GM21619 (cell line): Measurements from ENCODE around the gene HNRNPH3.
A peak's percentile ranks its signal among the peaks of the same experiment; 100 is the strongest.

Source experiments
- ATAC-seq: cut with Tn5 transposase; IDR thresholded peaks from one replicate; pipeline ENCODE4 v1.9.1; 2021; ENCODE audit not compliant: unreplicated experiment

The HNRNPH3 gene

DNA sequence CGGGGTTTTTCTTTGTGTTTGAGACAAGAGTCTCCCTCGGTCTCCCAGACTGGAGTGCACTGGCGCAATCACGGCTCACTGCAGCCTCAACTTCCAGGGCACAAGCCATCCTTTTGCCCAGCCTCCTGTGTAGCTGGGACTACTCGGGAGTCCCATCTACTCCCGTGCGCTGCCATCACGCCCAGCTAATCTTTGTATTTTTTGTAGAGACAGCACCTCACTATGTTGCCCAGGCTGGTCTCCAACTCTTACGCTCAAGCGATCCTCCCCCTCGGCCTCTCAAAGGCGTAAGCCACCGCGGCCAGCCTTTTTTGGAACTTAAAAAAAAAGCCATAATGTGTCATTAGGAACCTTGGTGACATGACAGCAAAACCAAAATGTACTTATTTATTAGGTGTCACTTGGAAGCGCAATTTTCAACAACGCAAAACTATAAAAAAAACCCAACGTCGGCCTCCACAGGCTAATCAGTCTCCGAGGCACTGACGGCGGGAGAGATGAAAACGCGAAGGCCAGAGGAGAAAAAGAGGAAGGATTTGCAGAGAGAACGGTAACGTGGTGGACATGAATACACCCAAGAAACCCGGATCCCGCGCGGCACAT is 911 bp upstream of the HNRNPH3 start:
- no peak for ATAC-seq

GRCh38 chr10:68332259-68333057 is 594 bp downstream of the HNRNPH3 start, which contains the start of gene PBLD:
Gene PBLD, minus strand, starts transcription at chr10:68332928. Its CDS starts 26,084 bp downstream, at chr10:68306844.
- ATAC-seq: peak; percentile 21

GRCh38 chr10:68333058-68333395 is 1.2 kb downstream of the HNRNPH3 start:
- ATAC-seq: no peak

GRCh38 chr10:68333440-68334431 is 1.9 kb downstream of the HNRNPH3 start:
- no peak for ATAC-seq

DNA sequence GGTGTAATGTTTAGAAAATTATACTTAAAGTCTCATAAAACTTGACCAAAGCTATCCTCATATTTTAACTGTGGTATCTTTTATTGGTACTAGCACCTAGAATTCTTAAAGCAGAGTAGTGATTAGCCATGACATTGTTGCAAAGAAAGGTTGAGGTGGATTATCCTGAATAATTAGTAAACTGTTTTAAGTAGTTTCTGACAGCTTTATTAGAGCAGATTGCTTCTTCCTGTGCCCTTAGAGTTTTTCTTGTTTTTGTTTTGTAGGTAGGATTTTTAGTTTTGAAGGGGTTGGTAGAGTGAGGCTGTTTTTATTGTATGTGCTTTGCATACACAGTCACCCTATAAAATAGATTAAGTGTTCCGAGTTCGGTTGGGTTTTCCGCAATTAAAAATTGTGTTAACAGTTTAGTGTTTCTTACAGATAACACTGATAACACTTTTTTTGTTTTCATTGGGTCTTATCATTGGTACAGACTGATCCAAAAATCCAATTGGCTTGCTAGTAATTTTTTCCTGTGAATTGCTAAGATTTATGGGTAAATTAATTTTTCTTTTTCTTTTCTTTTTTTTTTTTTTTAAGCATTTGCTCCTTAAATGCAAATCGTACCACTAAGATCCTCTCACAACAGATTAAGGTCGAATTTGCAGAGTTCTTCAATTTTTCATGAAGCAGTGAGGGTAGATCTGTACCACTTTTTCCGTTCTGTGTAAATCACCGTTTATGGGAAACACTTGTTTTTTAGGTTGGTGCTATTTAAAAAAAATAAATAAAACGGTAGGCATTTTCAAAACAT is 3.0 kb downstream of the HNRNPH3 start:
- ATAC-seq: no peak

GRCh38 chr10:68336754-68337351 is 5.0 kb downstream of the HNRNPH3 start:
- no peak for ATAC-seq

GRCh38 chr10:68340358-68341080 is 8.7 kb downstream of the HNRNPH3 start:
- no peak for ATAC-seq

DNA sequence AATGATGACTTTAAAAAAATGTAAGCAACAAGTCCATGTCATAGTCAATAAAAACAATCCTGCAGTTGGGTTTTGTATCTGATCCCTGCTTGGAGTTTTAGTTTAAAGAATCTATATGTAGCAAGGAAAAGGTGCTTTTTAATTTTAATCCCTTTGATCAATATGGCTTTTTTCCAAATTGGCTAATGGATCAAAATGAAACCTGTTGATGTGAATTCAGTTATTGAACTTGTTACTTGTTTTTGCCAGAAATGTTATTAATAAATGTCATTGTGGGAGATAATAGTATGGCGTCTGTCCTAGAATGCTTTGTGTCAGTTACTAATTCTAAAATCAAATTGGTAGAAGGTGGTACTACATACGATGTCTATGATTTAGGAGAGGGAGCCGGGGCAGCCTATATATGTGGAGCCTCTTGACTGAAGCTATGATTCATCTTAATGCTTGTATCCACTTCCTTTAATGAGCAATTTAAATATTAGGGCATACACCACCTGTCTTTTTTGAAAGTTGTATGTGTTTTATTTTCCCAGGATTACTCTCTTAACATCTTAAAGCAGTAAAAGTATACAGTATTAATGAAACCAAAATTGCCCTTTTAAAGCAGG is 11.1 kb downstream of the HNRNPH3 start:
- ATAC-seq: no peak

DNA sequence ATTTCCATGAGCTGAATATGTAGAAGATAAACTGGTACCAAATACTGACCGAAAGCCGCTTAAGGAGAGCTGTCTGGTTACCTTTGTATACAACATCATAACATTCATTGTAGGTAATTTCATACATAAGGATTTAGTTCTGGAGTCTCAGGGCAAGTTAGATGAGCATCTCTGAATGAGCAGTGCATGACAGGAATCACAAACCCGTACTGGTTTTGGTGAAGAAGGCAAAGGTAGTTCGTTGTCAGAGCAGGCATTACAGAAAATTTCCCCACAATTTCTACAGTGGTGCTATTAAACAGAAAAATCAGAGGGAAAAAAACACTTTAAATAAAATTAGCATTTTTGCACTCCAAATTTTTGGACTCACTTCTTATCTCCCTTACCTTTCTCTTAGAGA is 13.8 kb downstream of the HNRNPH3 start:
- ATAC-seq: no peak

DNA sequence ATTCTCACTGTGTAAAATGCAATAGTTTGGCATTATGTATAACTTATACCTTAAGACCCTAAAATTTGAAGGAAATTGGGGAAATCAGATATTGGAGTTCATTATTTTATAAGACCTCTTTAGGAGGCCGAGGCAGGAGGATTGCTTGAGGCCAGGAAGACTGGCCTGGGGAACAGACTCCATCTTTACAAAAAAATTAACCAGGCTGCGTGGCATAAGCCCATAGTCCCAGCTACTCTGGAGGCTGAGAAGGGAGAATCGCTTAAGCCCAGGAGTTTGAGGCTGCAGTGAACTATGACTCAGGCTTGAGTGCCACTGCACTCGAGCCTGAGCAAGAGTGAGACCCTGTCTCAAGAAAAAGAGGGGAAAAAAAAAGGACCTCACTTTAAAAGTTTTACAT is 14.9 kb downstream of the HNRNPH3 start:
- no peak for ATAC-seq

GRCh38 chr10:68348265-68348741 is 16.4 kb downstream of the HNRNPH3 start:
- peak; percentile 58 for ATAC-seq

GRCh38 chr10:68353537-68353936 is 21.7 kb downstream of the HNRNPH3 start:
- ATAC-seq: no peak

- ATAC-seq: no peak
Observed at GRCh38 chr10:68359189-68359588, 27.3 kb downstream of the HNRNPH3 start.

- no peak for ATAC-seq
Observed at GRCh38 chr10:68362590-68362989, 30.7 kb downstream of the HNRNPH3 start.

DNA sequence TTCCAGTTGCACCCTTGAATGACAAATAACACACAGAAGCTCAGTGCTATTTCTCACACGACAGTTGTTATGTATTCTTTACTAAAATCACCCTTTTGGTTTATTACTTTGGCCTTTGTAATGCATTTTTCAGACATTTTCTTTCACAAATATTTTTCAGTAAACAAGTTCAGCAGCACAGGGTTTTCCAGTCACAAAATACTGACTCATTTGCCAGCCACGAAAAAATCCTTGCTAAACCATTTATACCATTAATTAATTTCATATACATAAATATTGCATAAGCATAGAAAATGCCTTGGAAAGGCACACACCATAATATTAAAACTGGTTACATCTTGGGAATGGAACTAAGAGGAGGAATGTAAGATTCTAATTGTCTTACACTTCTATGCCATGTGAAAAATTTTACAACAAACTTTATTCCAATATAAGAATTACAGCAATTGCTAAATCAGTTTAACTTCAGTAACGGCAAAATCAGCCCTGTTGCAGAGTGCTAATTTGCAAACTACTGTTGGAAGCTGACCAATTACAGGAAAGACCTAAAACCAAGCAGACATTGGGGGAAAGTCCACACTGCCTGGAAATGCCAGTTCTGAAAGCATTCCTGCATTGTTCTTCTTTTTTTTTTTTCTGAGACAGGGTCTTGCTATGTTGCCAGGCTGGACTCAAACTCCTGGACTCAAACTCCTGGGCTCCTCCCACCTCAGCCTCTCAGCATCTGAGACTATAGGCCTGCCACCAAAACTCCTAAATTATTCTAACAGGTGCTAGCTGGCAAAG is 32.4 kb downstream of the HNRNPH3 start:
- ATAC-seq: no peak

- ATAC-seq: no peak
Observed at GRCh38 chr10:68365611-68366010, 33.7 kb downstream of the HNRNPH3 start.

DNA sequence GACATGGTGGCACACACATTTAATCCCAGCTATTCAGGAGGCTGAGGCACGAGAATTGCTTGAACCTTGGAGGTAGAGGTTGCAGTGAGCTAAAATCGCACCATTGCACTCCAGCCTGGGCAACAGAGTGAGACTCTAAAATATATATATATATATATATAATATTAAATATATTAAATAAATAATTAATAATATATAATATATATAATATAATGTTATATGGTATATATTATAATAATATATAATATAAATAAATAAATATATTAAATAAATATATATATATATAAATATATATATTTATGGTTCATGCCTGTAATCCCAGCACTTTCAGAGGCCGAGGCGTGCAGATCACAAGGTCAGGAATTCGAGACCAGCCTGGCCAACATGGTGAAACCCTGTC is 34.7 kb downstream of the HNRNPH3 start:
- ATAC-seq: no peak

- ATAC-seq: no peak
Observed at GRCh38 chr10:68367121-68367520, 35.3 kb downstream of the HNRNPH3 start.
